ENCODE results near the gene CFHR2.

CFHR2 gene

GRCh38 chr1:197001828-197002227 is 58.3 kb downstream of the CFHR2 start:
- DNase-seq (ENCODE audit: low read depth in 2 of 2): no peak

- DNase-seq (ENCODE audit: low read depth in 2 of 2): no peak
These were observed 59.6 kb downstream of the CFHR2 start for GRCh38 chr1:197003132-197003531.

GRCh38 chr1:197008861-197009260 is 65.3 kb downstream of the CFHR2 start:
- no peak for DNase-seq (ENCODE audit: low read depth in 2 of 2)
